GM19328 (cell line): Measurements from ENCODE around the gene NEU2.

Source experiments
- ATAC-seq: cut with Tn5 transposase; IDR thresholded peaks from one replicate; pipeline ENCODE4 v1.9.1; 2021; ENCODE audit warnings: mild to moderate bottlenecking, moderate library complexity; ENCODE audit not compliant: unreplicated experiment

The NEU2 gene

GRCh38 chr2:233032551-233033320, at the start of gene NEU2:
Gene NEU2, plus strand, starts transcription at chr2:233032672. Its CDS starts 0 bp downstream, at chr2:233032672.
- ATAC-seq, result no peak

GRCh38 chr2:232982926-232983668, 49.4 kb upstream of the NEU2 start:
- no peak for ATAC-seq

GRCh38 chr2:232983669-232984140, 48.8 kb upstream of the NEU2 start:
- no peak for ATAC-seq

- no peak for ATAC-seq
These were observed 47.8 kb upstream of the NEU2 start for GRCh38 chr2:232984451-232985207.

- no peak for ATAC-seq
These were observed 46.3 kb upstream of the NEU2 start for GRCh38 chr2:232986155-232986554.

GRCh38 chr2:232993231-232993821, 39.1 kb upstream of the NEU2 start:
- ATAC-seq, result no peak

GRCh38 chr2:232994446-232994845, 38.0 kb upstream of the NEU2 start:
- no peak for ATAC-seq

- no peak for ATAC-seq
These were observed 34.5 kb upstream of the NEU2 start for GRCh38 chr2:232997749-232998665.

GRCh38 chr2:232998666-232998985, 33.8 kb upstream of the NEU2 start:
- ATAC-seq, result no peak

- ATAC-seq, result no peak
These were observed 33.1 kb upstream of the NEU2 start for GRCh38 chr2:232999354-232999753.

- ATAC-seq, result no peak
These were observed 31.4 kb upstream of the NEU2 start for GRCh38 chr2:233000886-233001750.

GRCh38 chr2:233002829-233003657, 29.4 kb upstream of the NEU2 start:
- no peak for ATAC-seq

GRCh38 chr2:233003658-233004555, 28.6 kb upstream of the NEU2 start:
- no peak for ATAC-seq

GRCh38 chr2:233005096-233005495, 27.4 kb upstream of the NEU2 start:
- no peak for ATAC-seq

GRCh38 chr2:233006648-233007047, 25.8 kb upstream of the NEU2 start:
- ATAC-seq, result no peak

- ATAC-seq, result no peak
These were observed 25.2 kb upstream of the NEU2 start for GRCh38 chr2:233007270-233007669.

GRCh38 chr2:233007739-233008138, 24.7 kb upstream of the NEU2 start:
- no peak for ATAC-seq
